IPS-NIHi7 (cell line): ENCODE data around the gene KIAA1328.

Experiments used
- DNase-seq: peaks from one replicate; pipeline ENCODE4 v3.0.0; 2012; ENCODE audit warnings: mixed read lengths; ENCODE audit errors: extremely low spot score

Gene KIAA1328

DNA sequence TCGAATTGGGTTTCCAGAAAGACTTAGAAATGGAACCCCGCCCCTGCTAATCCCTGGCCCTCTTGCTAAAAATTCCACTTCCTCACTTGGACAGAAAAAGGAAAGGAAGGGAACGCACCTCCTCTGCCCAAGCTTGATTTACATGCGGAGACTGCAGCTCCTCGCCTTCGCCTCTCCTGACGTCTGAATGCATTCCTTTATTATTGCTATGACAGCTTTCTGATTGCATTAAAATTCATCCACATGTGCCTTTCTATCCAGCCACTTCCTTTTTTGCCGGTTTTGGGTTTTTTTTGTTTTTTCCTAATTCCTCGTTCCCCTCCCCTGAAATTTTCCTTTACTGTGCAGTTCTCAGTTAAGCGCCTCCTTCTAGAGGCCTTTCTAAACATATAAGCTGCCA lies 448.9 kb downstream of the KIAA1328 start:
- no peak for DNase-seq
